Fibroblast of the aortic adventitia (primary cell): ENCODE measurements around the gene ZNF189. TPM values are rescaled to one million over a fixed set of nuclear protein-coding genes. Genes with fewer than 3 reads are reported as not detected.
"Not testable (repeated sequence)": the region's sequence is repeated elsewhere in the genome, so short reads cannot be mapped to it uniquely, and the experiment has no call there.

ENCODE experiments used
- DNase-seq: peaks from one replicate; pipeline ENCODE4 v3.0.0-alpha.2; 2010; ENCODE audit warnings: low read depth
- H3K4me3 ChIP-seq: 2 replicates; pipeline ENCODE4 v1.5.1; 2011; ENCODE audit warnings: low read depth, mild to moderate bottlenecking, control low read depth, low read length, moderate library complexity
- total RNA-seq: library from RNA; depleted of rRNA; stranded (reverse); fragments of >200 nt; gene quantifications from 2 replicates; pipeline ENCODE4 v1.2.3, GENCODE V29; 2012; ENCODE audit warnings: low replicate concordance
- TF ChIP-seq, protein P1 (sequence below): IDR thresholded peaks from 2 replicates; pipeline ENCODE4 v1.5.1; 2011; ENCODE audit warnings: mild to moderate bottlenecking, low read length, control low read depth, inconsistent platforms; ENCODE audit not compliant: insufficient read depth

ZNF189 gene
- total RNA-seq, 1 donor = 18.3 TPM

DNA sequence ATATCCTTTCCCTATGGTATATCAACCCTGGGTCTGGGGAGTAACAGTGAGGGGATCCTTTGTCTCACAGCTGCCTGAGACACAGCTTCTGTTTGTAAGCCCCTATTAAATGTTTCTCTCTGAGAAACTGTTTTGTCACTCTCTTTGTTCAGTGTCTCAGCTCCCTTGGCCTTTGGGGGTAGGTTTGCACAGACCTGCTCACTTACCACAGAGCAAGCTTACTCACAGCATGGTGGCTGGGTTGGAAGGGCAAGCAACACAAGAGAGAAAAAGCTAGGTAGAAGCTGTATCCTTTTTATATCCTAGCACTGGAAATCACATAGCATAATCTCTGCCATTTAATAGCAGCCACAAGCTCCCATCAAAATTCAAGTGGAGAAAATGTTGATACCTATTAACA is 18.4 kb upstream of the ZNF189 start:
- TF ChIP-seq, protein P1, sequence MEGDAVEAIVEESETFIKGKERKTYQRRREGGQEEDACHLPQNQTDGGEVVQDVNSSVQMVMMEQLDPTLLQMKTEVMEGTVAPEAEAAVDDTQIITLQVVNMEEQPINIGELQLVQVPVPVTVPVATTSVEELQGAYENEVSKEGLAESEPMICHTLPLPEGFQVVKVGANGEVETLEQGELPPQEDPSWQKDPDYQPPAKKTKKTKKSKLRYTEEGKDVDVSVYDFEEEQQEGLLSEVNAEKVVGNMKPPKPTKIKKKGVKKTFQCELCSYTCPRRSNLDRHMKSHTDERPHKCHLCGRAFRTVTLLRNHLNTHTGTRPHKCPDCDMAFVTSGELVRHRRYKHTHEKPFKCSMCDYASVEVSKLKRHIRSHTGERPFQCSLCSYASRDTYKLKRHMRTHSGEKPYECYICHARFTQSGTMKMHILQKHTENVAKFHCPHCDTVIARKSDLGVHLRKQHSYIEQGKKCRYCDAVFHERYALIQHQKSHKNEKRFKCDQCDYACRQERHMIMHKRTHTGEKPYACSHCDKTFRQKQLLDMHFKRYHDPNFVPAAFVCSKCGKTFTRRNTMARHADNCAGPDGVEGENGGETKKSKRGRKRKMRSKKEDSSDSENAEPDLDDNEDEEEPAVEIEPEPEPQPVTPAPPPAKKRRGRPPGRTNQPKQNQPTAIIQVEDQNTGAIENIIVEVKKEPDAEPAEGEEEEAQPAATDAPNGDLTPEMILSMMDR = no peak
- no peak for DNase-seq
- no peak overlapping the region for H3K4me3 ChIP-seq

DNA sequence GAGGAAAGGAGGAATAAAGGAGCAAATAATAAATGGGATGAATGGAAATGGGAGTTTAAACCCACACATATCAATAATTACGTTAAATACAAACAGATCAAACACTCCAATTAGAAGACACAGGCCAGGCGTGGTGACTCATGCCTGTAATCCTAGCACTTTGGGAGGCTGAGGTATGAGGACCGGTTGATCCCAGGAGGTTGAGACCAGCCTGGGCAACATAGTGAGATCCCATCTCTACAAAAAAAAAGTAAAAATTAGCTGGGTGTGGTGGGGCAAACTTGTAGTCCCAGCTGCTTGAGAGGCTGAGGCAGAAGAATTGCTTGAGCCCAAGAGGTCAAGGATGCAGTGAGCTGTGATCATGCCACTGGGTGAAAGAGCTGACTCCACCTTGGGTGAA is 17.5 kb upstream of the ZNF189 start:
- TF ChIP-seq, protein P1 = no peak
- DNase-seq = no peak
- H3K4me3 ChIP-seq = no peak overlapping the region

DNA sequence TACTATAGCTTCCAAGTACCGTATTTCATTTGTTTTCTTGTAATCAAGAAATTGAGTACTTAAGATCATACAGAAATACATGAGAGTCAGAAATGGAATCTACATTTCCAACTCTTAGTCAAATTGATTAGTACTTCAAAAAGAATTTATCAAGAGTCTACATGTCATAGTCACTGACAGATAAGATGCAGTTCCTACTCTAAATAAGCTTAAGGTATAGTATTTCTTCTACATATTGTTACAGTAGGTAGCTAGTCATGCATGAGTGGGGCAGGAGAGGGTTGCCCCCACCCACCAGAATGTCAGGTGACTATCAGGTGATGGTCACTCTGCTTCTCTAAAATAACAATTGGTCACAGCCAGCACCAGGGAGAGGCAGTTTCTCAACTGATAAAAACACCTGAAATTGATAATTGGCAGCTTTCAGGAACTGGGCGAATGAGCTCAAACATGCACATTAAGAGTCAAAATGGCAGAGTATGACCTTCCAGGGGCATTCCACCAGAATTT is 16.8 kb upstream of the ZNF189 start:
- TF ChIP-seq, protein P1 = no peak
- H3K4me3 ChIP-seq = no peak overlapping the region
- DNase-seq = no peak

DNA sequence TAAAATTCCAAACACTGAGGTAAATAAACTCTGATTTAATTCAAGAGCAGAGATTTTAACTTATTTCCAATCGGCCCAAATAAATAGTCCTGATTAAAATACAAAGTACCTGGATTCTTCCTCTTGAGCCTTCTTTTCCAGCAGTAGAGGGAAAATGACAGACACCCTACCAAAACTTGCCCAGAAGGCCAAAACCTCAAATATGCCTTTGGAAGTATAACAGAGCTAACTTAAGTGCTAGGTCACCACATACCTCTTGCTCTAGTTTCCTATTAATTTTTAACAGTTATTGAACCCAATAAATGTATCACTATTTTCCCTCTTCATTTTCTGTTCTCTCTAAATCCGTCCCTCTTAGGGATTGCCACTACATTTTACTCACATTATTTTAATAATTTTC is 15.3 kb upstream of the ZNF189 start:
- TF ChIP-seq, protein P1 = no peak
- no peak for DNase-seq
- no peak overlapping the region for H3K4me3 ChIP-seq

DNA sequence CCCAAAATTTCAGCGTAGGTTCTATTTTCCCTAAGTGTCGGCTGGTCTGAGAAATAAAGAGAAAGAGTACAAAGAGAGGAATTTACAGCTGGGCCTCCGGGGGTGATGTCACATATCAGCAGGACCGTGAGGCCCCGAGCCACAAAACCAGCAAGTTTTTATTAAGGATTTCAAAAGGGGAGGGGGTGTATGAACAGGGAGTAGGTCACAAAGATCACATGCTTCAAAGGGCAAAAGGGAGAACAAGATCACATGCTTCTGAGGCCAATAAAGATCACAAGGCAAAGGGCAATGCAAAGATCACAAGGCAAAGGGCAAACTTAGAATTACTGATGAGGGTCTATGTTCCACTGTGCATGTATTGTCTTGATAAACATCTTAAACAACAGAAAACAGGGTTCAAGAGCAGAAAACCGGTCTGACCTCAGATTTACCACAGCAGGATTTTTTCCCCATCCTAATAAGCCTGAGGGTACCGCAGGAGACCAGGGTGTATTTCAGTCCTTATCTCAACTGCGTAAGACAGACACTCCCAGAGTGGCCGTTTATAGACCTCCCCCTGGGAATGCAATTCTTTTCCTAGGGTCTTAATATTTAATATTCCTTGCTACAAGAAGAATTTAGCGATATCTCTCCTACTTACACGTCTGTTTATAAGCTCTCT is 13.6 kb upstream of the ZNF189 start, which contains the start of gene BAAT:
TSS of gene BAAT (minus strand) at position 134 of the 664 bp plus-strand sequence. CDS start 13,602 bp downstream, outside the sequence.
- not testable (repeated sequence) for DNase-seq, H3K4me3 ChIP-seq

DNA sequence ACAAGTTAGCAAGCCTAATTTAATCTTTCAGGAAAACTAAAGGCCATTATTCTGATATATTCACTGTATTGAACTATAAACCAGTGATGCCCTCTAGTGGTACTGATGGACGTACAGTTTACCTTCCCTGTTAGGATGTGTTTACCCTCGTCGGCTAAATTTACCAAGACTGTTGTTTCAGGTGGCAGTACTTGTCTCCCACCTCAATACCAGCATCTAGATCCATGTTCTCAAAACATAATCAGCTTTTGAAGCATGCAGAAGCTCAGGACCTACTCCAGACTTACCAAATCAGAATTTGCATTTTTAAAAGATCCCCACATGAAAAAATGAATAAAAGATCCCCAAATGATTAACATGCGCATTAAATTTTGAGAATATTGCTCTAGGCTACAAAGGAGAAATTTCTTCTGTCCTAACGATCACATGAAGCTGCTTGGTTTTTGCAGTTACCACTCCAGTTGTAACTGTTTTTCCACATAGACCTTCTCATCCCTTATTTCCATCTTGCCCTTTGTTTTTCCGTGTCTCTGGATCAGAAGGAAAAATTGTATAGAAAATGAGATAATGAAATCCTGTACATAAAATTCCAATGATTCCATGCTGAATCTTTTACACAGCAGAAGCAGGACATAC is 10.7 kb upstream of the ZNF189 start:
- TF ChIP-seq, protein P1 = peak; percentile 73
- DNase-seq = peak; percentile 58
- H3K4me3 ChIP-seq = no peak overlapping the region

DNA sequence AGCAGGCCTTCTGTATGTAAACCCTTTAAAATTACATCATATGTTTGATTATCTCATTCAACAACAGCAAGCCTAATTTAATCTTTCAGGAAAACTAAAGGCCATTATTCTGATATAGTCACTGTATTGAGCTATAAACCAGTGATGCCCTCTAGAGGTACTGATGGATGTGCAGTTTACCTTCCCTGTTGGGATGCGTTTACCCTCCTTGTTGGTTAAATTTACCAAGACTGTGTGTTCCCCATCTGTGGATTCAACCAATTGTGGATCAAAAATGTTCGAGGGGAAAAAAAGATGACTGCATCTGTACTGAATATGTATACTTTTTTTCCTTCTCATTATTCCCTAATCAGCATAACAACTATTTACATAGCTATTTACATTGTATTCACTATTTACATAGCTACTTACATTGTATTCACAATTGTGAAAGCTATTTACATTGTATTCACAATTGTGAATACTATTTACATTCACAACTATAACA is 10.1 kb upstream of the ZNF189 start:
- no peak overlapping the region for H3K4me3 ChIP-seq
- TF ChIP-seq, protein P1 = peak; percentile 39
- no peak for DNase-seq
